GM19025 (cell line): ENCODE results near the gene MGST1.
"Not testable (repeated sequence)": the region's sequence is repeated elsewhere in the genome, so short reads cannot be mapped to it uniquely, and the experiment has no call there.

Source experiments
- ATAC-seq: cut with Tn5 transposase; IDR thresholded peaks from one replicate; pipeline ENCODE4 v1.9.1; 2021; ENCODE audit warnings: mild to moderate bottlenecking, low read depth, moderate library complexity; ENCODE audit not compliant: unreplicated experiment

MGST1 gene

DNA sequence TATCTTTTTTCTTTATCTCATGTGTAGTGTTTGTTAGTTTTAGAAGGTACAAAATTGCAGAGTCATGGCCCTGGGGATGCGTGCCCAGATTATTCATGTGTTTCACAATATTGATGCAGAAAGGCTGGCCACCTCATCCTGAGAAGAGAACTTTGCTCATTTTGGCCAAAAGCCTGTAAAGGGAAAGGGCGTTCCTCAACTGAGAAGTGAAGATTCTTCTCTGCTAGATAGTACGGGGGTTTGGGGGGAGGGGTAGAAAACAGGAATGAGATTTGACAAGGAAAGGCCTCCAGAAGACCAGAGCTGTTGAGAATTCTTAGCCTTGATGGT lies 1.7 kb downstream of the MGST1 start:
- ATAC-seq: no peak

DNA sequence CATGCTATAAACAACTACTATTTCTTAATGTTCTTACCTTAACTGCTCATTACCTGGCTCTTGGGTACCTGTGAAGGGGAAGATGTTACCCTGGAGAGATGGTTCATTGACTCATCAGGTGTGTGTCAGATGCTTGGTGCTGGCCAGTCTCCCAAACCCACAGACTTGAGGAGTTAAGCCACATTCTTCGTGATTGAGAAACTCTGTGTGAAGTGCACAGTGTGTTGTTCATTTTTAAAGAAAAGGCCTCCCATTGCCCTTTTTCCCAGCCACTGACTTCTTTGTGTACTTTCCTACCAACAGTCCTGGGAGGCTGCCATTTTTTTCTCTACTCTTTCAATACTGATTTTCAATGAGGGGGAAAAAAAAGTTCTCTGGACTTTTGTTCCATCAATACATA lies 3.2 kb downstream of the MGST1 start:
- no peak for ATAC-seq

DNA sequence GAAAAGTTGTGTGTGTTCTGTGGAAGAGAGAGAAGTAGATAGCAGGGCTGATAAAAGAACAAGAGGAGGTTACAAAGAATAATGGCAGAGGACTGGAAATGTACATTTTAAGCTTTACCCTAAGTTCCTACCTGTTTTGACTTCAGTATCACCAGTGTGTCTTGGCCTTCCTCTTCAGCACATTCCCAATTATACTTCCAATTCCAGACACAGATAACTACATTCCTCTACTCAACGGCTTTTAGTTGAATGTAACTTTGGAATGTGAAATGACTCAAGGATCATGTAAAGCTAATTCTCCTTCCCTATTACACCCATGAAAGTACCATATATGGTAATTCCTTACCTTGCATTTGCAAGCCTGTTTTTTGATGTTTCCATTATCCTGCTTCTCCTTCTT lies 5.0 kb downstream of the MGST1 start:
- no peak for ATAC-seq

DNA sequence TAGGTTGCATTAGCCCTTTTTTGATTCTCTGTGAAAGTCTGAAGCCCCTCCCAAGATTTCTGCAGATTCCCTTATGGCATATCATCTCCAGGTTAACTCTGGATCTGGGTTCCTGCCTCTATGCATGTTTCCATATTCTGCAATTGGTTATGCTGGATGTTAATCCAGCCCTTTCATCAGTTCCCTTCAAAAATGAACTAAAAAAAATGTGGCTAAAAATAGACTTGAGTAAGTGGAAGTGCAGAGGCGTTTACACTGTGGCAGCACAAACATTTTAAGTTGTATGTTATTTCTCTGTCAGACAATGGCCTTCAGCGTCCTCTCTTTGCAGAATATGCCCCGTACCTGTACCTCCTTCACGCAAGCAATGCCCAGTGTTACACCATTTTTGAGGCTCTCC lies 11.4 kb downstream of the MGST1 start:
- ATAC-seq: no peak

DNA sequence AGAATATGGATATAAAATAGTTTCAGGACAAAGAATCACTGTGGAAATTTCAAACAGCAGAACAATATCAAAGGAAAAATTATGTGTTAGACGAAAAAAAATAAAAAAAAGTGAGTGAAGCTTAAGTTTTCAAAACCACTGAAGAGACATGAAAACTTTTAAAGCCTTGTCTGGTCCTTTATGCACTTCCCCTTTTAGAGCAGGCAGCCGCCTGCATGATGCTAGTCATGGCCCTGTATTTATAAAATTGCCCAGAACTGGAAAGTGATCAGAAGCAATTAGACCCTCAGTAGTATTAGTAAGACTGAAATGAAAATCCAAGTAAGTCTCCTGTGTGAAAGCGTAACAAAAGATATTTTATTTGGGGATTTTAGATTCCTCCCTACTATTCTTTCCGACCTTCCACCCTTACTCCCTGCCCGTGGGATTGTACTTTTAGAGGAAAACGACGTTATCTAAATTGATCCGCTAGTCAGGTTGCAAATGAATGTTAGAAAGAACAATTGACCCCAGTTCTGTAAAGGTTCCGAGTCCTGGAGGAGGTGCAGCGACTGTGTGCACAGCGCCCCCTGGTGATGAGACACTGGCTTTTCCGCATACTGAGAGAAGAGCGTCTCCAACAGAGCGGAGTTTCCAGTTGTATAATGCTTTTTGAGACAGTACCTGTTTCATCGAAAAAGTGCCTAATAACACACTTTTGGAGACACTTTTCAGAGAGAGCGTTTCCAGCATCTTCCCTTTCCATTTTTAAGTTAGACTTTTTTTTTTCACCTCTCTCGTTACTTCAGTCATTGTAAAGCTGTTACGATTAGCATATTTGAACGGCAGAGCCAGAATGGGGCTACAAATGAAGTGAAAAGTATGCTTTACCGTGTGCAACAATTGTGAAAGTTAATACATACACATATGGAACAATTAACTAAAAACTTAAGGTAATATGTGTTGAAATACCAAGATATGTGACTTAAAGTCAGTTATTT lies 12.4 kb downstream of the MGST1 start:
- ATAC-seq: no peak

DNA sequence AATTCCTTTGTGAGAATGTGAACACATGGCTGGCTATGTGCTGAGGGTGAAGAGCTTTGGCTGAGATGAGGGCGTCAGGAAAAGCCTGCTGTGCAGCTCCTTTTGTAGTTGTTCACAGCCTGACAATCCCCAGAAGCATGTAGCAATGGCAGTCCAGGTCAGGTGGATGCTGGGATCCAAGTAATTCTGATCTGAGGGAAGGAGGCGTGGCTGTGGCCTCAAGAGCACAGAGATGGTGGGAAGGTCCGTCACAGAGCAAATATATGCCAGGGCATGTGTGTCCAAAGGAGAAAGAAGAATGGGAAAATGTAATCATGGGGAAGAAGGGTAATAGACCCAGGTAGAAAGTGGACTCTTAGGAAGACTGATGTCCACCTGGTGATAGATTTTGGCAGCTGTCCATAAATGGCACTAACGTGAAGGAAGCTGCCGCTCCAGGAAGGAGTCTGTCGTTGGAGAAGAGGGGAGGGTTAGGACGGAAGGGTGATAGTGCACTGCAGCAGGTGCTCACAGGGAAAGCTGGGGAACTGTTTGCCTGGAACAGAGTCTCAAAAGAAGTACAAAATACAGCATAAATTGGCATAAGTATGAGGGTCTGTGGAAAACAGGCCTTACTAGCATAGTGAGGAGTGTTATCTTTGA lies 13.8 kb downstream of the MGST1 start:
- ATAC-seq: no peak

DNA sequence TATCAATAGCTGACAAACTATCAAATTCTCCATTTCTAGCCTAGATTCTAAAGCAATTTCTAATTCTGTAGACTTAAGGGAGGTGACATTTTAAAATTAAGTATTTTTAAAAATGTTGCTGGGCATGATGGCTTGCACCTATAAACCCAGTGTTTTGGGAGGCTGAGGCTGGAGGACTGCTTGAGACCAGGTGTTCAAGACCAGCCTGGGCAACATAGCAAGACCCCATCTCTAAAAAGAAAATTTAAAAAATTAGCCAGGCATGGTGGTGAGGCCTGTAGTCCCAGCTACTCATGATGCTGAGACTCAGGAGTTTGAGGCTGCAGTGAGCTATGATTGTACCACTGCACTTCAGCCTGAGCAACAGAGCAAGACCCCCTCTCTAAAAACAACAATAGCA lies 15.1 kb downstream of the MGST1 start:
- no peak for ATAC-seq

DNA sequence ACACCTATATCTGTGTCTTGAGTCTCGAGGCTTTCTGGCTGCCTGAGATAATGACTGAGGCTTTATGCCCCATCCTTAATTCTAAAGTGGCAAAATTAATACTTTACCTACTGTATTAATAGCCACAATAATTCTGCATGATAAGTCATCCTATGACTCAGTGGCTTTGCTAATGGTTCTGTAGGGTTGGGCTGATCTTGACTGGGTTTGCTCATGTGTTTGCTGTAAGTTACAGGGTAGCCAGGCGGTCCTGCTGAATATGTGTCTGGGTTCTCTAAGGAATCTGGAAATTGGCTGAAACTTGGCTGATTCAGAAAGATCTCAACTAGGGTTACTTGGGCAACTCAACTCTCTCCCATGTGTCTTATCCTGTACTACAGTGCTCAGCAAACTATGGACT lies 21.7 kb downstream of the MGST1 start:
- no peak for ATAC-seq

DNA sequence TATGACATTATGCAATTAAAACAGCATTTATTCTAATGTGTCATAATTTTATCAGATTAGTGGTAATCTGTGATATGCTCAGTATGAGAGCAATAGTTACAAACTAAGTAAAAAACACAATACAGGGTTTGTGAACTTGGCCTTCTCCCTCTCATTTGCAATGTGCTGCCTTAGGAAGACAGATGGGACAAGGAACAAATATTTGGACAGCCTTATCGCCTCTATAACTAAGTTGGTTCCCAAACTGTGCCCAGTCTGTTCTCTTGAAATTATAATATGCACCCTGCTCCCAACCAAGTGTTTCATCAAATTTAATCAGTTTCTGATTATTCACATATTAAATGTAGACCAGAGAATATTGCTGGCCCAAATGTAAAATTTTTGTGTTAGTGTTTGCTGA lies 22.7 kb downstream of the MGST1 start:
- ATAC-seq: no peak

DNA sequence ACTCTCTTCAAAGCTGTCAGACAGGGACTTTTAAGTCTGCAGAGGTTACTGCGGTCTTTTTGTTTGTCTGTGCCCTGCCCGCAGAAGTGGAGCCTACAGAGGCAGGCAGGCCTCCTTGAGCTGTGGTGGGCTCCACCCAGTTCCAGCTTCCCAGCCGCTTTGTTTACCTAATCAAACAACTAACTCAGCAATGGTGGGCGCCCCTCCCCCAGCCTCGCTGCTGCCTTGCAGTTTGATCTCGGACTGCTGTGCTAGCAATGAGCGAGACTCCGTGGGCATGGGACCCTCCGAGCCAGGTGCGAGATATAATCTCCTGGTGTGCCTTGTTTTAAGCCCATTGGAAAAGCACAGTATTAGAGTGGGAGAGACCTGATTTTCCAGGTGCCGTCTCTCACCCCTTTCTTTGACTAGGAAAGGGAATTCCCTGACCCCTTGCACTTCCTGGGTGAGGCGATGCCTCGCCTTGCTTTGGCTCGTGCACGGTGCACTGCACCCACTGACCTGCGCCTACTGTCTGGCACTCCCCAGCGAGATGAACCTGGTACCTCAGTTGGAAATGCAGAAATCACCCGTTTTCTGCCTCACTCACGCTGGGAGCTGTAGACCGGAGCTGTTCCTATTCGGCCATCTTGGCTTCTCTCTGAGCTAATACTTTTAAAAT lies 35.3 kb downstream of the MGST1 start:
- not testable (repeated sequence) for ATAC-seq

DNA sequence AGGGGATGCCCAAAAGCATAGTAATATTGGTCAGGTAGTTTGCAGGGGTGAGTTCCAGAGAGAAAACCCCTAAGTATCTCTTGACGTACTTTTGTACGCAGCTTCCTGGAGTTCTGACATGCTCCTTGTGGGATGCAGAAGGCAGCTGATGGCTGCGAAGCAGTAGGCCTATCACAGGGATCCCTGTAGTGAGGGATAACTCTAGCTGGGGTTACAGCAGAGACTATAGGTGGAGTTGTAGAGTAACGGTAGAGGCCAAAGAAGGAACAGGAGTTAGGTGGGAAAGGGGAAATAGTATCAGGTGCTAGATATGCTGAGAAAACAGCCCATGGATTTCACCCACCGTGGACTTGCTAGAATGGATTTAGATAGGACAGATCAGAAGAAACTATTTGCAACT lies 37.3 kb downstream of the MGST1 start:
- ATAC-seq: no peak

DNA sequence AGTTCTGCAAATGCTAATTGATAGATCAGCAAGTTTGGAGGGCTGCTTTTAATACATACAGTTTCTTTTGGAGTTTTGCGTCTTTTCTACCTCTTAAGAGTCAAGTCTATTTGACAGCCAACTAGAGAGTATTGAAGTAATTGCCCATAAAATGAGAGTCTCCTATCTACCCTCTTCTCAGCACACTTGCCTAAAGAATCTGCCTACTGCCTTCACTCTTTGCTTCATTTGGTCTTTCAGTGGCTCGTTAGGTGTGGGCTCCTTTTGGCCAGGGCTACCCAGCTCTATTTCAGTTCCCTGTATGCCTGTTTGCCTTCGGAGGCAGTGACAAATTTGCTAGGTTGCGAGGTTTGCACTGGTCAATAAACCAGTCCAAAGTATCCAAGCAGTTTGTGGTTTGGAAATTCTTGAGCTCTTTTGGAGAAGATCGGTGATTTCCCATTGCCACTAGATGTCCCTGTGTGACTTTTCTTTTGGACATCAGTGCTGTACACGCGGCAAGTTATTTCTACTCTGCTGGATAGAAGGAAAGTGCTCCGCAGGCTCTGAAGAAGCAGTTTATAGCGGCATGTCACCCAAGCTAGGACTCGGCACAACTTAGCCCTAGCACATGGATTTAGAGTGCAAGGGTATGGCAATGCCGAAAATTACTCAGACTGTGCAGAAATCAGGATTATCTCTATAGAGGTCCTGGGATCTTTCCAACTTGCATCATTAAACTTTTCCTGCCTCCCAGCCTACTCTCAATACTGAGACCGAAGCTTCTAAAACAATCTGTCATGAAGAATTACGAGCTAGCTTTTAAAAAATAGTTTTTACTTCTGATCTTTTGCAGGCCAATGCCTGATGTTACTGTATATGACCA lies 38.6 kb downstream of the MGST1 start:
- no peak for ATAC-seq

DNA sequence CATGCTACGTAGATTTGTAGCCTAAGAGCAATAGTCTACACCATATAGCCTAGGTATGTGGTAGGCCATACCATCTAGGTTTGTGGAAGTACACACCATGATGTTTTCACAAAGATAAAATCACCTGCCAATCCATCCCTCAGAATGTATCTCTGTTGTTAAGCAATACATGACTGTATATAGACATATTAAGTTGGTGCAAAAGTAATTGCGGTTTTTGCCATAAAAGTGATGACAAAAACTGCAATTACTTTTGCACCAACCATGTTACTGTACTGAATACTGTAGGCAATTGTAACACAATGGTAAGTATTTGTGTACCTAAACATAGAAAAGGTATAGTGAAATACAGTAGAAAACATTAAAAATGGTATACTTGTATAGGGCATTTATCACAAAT lies 40.5 kb downstream of the MGST1 start:
- ATAC-seq: no peak

DNA sequence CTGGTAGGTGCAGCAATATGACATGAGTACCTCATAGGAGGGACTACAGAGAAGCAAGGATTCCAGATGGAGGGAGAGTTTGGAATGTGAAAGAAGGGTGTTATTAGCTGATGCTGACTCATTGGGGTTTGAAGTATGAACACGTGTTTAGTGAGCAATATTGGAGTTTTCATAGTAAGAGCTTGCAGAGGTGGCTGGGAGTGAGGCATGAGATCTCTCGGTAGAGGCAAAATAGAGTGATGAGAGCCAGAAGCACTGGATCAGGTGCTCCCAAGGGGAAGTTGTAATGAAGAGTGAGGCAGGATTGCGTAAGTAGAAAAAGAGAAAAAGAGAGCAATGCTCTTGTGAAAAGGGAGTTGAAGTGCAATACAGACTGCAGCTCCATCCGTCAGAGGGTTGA lies 42.1 kb downstream of the MGST1 start:
- no peak for ATAC-seq

DNA sequence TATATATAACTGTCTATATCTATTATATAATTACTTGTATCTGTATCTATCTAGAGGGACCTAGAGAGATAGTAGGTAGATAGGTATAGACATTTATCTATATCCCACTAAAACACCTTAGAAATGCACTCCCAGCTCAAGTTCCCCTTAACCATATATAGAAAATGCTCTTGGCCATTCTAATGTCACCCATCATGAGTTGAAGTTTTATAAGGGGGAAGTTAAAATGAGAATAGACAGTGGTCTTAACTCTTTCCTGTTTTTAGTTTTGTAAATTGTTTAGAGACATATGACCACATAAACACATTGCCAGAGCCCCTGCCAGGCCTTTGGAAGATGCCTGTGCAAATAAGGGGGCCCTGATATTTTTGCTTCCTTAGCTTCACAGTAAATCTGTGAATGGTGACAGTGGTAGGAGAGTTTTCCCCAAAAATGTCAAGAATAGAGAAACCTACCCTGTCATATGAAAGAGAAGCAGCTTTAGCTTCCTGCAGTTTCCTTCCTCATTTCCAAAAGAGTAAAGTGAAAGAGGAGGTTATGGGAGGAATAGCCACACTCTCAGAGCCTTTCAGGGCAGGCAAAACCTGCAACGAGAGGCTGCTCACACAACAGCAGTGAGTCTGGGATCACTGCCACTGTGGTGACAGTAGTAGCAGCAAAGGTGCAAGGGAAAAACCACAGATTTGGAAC lies 45.5 kb downstream of the MGST1 start:
- no peak for ATAC-seq

DNA sequence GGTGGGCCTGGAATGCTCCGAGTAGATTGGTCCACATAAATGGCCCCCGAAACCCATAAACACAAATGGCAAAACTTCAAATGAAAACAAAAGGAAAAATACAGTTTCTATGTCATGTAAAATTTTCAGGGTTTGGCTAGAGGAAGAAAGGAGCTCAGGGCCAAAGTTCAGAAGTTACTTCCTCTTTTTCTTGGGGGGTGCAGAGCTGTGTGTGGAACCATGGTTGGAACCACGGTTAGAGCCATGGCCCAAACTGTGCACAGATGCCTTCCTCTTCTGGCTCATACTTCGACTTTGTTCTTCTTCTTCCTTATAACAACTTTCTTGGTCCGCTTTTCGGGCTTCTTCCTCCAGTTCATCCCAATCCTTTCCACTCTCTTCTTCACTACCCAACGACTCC lies 51.7 kb downstream of the MGST1 start:
- ATAC-seq: no peak

DNA sequence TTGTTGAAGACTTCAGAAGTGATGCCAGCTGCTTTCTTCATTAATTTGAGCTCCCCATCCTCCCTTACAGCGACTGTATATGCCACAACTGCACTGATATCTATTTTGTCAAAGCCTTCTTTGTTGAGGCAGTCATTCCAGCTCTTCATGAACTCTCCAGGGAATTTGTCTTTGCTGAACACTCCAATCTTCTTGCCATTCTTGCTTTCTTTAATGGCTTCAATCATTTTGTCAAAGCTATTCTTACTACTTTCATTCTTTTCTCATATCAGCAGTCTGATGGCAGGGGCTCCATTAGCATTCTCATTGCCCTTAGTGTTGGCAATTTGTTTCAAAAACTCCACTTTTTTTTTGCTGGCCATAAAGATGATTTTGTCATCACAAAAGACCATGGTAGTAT lies 54.4 kb downstream of the MGST1 start:
- not testable (repeated sequence) for ATAC-seq

DNA sequence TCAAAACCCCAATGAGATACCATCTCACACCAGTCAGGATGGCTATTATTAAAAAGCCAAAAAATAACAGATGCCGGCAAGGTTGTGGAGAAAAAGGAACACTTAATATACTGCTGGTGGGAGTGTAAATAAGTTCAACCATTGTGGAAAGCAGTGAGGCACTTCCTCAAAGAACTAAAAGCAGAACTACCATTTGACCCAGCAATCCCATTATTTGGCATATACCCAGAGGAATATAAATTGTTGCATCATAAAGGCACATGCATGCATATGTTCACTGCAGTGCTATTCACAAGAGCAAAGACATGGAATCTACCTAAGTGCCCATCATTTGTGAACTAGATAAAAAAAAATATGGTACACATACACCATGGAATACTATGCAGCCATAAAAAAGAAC lies 59.9 kb downstream of the MGST1 start:
- ATAC-seq: no peak
